ENCODE results near the gene SPTBN1. TPM values are rescaled to one million over a fixed set of nuclear protein-coding genes. Genes with fewer than 3 reads are reported as not detected.

SPTBN1 gene
- total and polyA plus RNA-seq, 2 of the 4 experiments (the other 2 are of a cell fraction): 49.1 to 241 TPM

DNA sequence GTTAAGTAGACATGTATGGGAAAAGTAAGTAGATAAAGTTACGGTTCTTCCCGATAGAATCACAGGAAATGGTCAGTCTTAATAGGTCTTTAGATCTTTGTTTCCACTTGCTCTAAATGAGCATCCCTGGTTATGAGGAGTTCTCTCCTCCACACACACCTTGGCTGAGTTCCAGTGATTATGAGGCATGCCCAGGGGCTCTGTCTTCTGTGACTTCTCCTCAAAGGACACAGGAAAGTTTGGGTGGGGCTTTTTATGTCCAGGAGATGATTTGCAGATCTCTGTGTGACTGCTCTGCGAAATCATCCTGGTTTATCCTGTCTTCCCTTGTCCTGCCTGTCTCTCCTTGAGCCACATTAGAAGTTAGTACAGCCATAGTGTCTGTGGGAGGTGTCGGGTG, 183.5 kb downstream of the SPTBN1 start:
- no CpG with 5 or more reads among the region's 4 CpGs for whole genome bisulfite sequencing, 2 experiments (ENCODE audit: extremely low coverage in 2 of 2, insufficient read length in 1 of 2)
- in situ Hi-C loops (cut with MboI; ENCODE audit: low sequenced_read_pairs): no loop called here
- H3K36me3 ChIP-seq (ENCODE audit: control insufficient read depth, insufficient read depth, low read length): peaks cover 23% of the 10 kb centered on the region

More for the DNA sequence above, 183.5 kb downstream of the SPTBN1 start:
- Histone ChIP-seq H2AFZ (replicated peaks; ENCODE audit: low read length, poor library complexity) (no peak overlapping the region), H2BK20ac (ENCODE audit: low read depth, low read length) (no peak overlapping the region), H3K4me2 (ENCODE audit: low read depth, low read length) (no peak overlapping the region), H2BK15ac (ENCODE audit: low read depth, low read length) (no peak overlapping the region), H3K27ac (ENCODE audit: insufficient read depth, low read length) (no peak overlapping the region), H2AK9ac (replicated peaks; ENCODE audit: low read depth, low read length, poor library complexity) (no peak overlapping the region), H4K5ac (ENCODE audit: low read depth, low read length) (no peak overlapping the region), H4K91ac (ENCODE audit: insufficient read depth, low read depth, low read length) (no peak overlapping the region), H3K18ac (ENCODE audit: low read depth, low read length) (no peak overlapping the region), H2BK120ac (ENCODE audit: low read depth, low read length) (no peak overlapping the region), H3K14ac (replicated peaks; ENCODE audit: low read depth, low read length) (peak overlapping the region; percentile 63), H3K56ac (ENCODE audit: extremely low read depth, insufficient read depth, low read length) (no peak overlapping the region), H3K79me1 (ENCODE audit: low read depth in 1 of 2, low read length in 2 of 2) (peaks cover 29 to 50% of the 10 kb centered on the region in 2 experiments), H3K4me1 (ENCODE audit: control insufficient read depth, insufficient read depth, low read length) (peaks cover 10% of the 10 kb centered on the region), H3K9me3 (ENCODE audit: control insufficient read depth, insufficient read depth, low read length) (no peaks in the 10 kb centered on the region), H3K4me3 (ENCODE audit: insufficient read depth, low read depth, low read length) (no peak overlapping the region), H3K23ac (ENCODE audit: low read depth, low read length) (no peak overlapping the region), H3K4ac (ENCODE audit: low read depth, low read length) (0 out of 2 replicates have a peak overlapping the region, but pooled peaks have one; percentile 36), H4K8ac (ENCODE audit: low read depth in 2 of 2, low read length in 2 of 2) (no peak overlapping the region), H4K20me1 (ENCODE audit: insufficient read depth, low read length) (no peaks in the 10 kb centered on the region), H2AK5ac (ENCODE audit: low read depth, low read length) (no peak overlapping the region; the same call in 1 of the 2 replicates), H2BK5ac (ENCODE audit: low read depth, low read length, poor library complexity, severe bottlenecking) (no peak overlapping the region), H3K27me3 (ENCODE audit: control insufficient read depth, insufficient read depth, low read length) (no peaks in the 10 kb centered on the region), H3K9me1 (ENCODE audit: insufficient read depth, low read length) (peaks cover 19% of the 10 kb centered on the region), H3K9ac (ENCODE audit: low read depth, low read length) (no peak overlapping the region)
- POLR2A ChIA-PET (ENCODE audit: unreplicated experiment): no interaction called here
- TF ChIP-seq MXI1 (IDR thresholded peaks at IDR 0.05; ENCODE audit: borderline replicate concordance, low read depth, low read length) (no peak), CHD1 (IDR thresholded peaks at IDR 0.05; ENCODE audit: low read depth, low read length) (no peak), POLR2A (IDR thresholded peaks at IDR 0.05; ENCODE audit: low read depth, low read length) (no peak), SMC3 (IDR thresholded peaks at IDR 0.05; ENCODE audit: low read depth, low read length) (no peak), MAZ (IDR thresholded peaks at IDR 0.05; ENCODE audit: borderline replicate concordance, low read depth, low read length) (no peak), RAD21 (IDR thresholded peaks at IDR 0.05; ENCODE audit: low read length) (no peak), CEBPB (IDR thresholded peaks at IDR 0.05; ENCODE audit: low read depth, low read length) (no peak), RCOR1 (IDR thresholded peaks at IDR 0.05; ENCODE audit: insufficient replicate concordance, low read length) (no peak), NFE2L2 (IDR thresholded peaks at IDR 0.05; ENCODE audit: low read depth, low read length) (no peak), FOS (IDR thresholded peaks at IDR 0.05; ENCODE audit: low read depth, low read length) (no peak)
- CTCF ChIA-PET: no interaction called here
- dilution Hi-C loops (cut with HindIII; ENCODE audit: low sequenced_read_pairs, unreplicated experiment) (no loop called here), intact Hi-C loops (cut with micrococcal nuclease) (loop anchor here (5.0 kb wide), 1 partner anchor 182 kb away; the partner anchor contains the start of gene SPTBN1)
- BruUV-seq (replicated peaks): no TSS peak
- DNase-seq: peak; percentile 16
- no peak for ATAC-seq (ENCODE audit: low read depth)

Measured in IMR-90 (cell line).